Left ventricle myocardium inferior (tissue), 1 donor: Measurements from ENCODE around the gene SERAC1. TPM values are rescaled to one million over a fixed set of nuclear protein-coding genes. Genes with fewer than 3 reads are reported as not detected.
"Not testable (repeated sequence)": the region's sequence is repeated elsewhere in the genome, so short reads cannot be mapped to it uniquely, and the experiment has no call there.

Experiments
- DNase-seq: peaks from one replicate; pipeline ENCODE4 v3.0.0-alpha.2; 2020
- H3K27ac ChIP-seq: fragments of 200-600 bp; replicated peaks from 2 replicates; pipeline ENCODE4 v1.8.0; 2021
- H3K27me3 ChIP-seq: fragments of 200-600 bp; 2 replicates; pipeline ENCODE4 v1.8.0; 2021; ENCODE audit warnings: low read depth
- H3K36me3 ChIP-seq: fragments of 200-600 bp; 2 replicates; pipeline ENCODE4 v1.8.0; 2021
- H3K4me1 ChIP-seq: fragments of 200-600 bp; 2 replicates; pipeline ENCODE4 v1.8.0; 2021
- H3K4me3 ChIP-seq: fragments of 200-600 bp; 2 replicates; pipeline ENCODE4 v1.8.0; 2021; ENCODE audit warnings: mild to moderate bottlenecking, moderate library complexity
- H3K9me3 ChIP-seq: fragments of 200-600 bp; replicated peaks from 2 replicates; pipeline ENCODE4 v1.8.0; 2021
- CTCF ChIP-seq: fragments of 200-600 bp; IDR thresholded peaks from 2 replicates; pipeline ENCODE4 v1.8.0; 2021; ENCODE audit warnings: antibody characterized with exemption, mild to moderate bottlenecking, borderline replicate concordance
- intact Hi-C: fragments of 100-400 bp; cut with micrococcal nuclease; formaldehyde crosslinking; loops from one replicate; pipeline ENCODE4 v1.11.0; 2022
- long read RNA-seq: library from polyadenylated mRNA; unstranded; transcript quantifications from one replicate; pipeline ENCODE4 v2.0.0, GENCODE V29; 2021
- total RNA-seq: library from RNA; stranded (reverse); fragmentation: NEBNext Ultra II Directional; extraction: Animal tissue kit (Norgen Biotek cat#: 25700); gene quantifications from one replicate; pipeline ENCODE4 v1.2.1, GENCODE V29; 2021
- donor health status: DM: no; HTN: yes; CAD: no; lungs with severe emphysema.

Gene SERAC1
- 5.1 TPM for total RNA-seq
- long read RNA-seq, transcript SERAC1-202 (17 exons, 3,940 nt): major isoform, 13 of 15 reads
- long read RNA-seq, partial matches to known transcripts: 0 of 15 reads
- long read RNA-seq, other reads (novel, unspliced or antisense): 0 of 15 reads

- H3K27ac ChIP-seq: peak within 1 kb of the TSS; percentile 99
- H3K4me3 ChIP-seq: peak within 1 kb of the TSS; percentile 95
- intact Hi-C loops: no loop called here
- H3K27me3 ChIP-seq: no peaks in the 10 kb centered on the region
- no peak for DNase-seq
- TF ChIP-seq CTCF: no peak
- H3K36me3 ChIP-seq: peaks cover 6% of the 10 kb centered on the region
- H3K9me3 ChIP-seq: no peaks in the 10 kb centered on the region
- peaks cover 24% of the 10 kb centered on the region for H3K4me1 ChIP-seq
Measured at GRCh38 chr6:158168040-158168289, at the start of gene SERAC1. Gene SERAC1, minus strand, starts transcription at chr6:158168262. Its CDS starts 9,899 bp downstream, at chr6:158158363.

- H3K36me3 ChIP-seq: no peaks in the 10 kb centered on the region
- H3K4me1 ChIP-seq: no peaks in the 10 kb centered on the region
- TF ChIP-seq CTCF: peak; percentile 77
- H3K27ac ChIP-seq: no peak overlapping the region
- no peak overlapping the region for H3K4me3 ChIP-seq
- DNase-seq: peak; percentile 47
- H3K9me3 ChIP-seq: no peaks in the 10 kb centered on the region
- H3K27me3 ChIP-seq: peaks cover 10% of the 10 kb centered on the region
- intact Hi-C loops: no loop called here
Measured at GRCh38 chr6:158213925-158214674, 46.0 kb upstream of the SERAC1 start.

- H3K36me3 ChIP-seq: no peaks in the 10 kb centered on the region
- peaks cover 37% of the 10 kb centered on the region for H3K27me3 ChIP-seq
- H3K4me1 ChIP-seq: no peaks in the 10 kb centered on the region
- H3K9me3 ChIP-seq: no peaks in the 10 kb centered on the region
- H3K27ac ChIP-seq: no peak overlapping the region
- H3K4me3 ChIP-seq: no peak overlapping the region
- intact Hi-C loops: no loop called here
- TF ChIP-seq CTCF: no peak
- DNase-seq: no peak
Measured at GRCh38 chr6:158211273-158212055, 43.4 kb upstream of the SERAC1 start.

GRCh38 chr6:158209582-158210333 is 41.7 kb upstream of the SERAC1 start:
- not testable (repeated sequence) for H3K36me3 ChIP-seq

GRCh38 chr6:158208226-158209030 is 40.4 kb upstream of the SERAC1 start:
- DNase-seq, H3K4me3 ChIP-seq, H3K27ac ChIP-seq, intact Hi-C loops, H3K36me3 ChIP-seq, H3K4me1 ChIP-seq, H3K9me3 ChIP-seq: not testable (repeated sequence)
- H3K27me3 ChIP-seq: peaks cover 40% of the 10 kb centered on the region

More at GRCh38 chr6:158209582-158210333, 41.7 kb upstream of the SERAC1 start:
- DNase-seq, intact Hi-C loops, H3K27ac ChIP-seq, H3K9me3 ChIP-seq, H3K4me3 ChIP-seq, H3K4me1 ChIP-seq: not testable (repeated sequence)
- H3K27me3 ChIP-seq: peaks cover 40% of the 10 kb centered on the region

- H3K27me3 ChIP-seq: peaks cover 40% of the 10 kb centered on the region
- H3K27ac ChIP-seq: no peak overlapping the region
Measured at GRCh38 chr6:158207422-158207788, 39.3 kb upstream of the SERAC1 start.

More at GRCh38 chr6:158207422-158207788, 39.3 kb upstream of the SERAC1 start:
- no peaks in the 10 kb centered on the region for H3K36me3 ChIP-seq
- intact Hi-C loops: no loop called here
- no peak for TF ChIP-seq CTCF
- no peak for DNase-seq
- H3K4me1 ChIP-seq: no peaks in the 10 kb centered on the region
- no peaks in the 10 kb centered on the region for H3K9me3 ChIP-seq
- H3K4me3 ChIP-seq: no peak overlapping the region
